PC-3 (cell line): ENCODE results near the gene ZNF98. TPM values are rescaled to one million over a fixed set of nuclear protein-coding genes. Genes with fewer than 3 reads are reported as not detected.

ENCODE experiments used
- ATAC-seq: fragments of 200-7000 bp; cut with Tn5 transposase; 2 replicates; pipeline ENCODE4 v1.9.1; 2020; ENCODE audit warnings: mild to moderate bottlenecking, moderate library complexity
- Bru-seq: library from RNA; stranded (reverse); fragments of 400-500 nt; gene quantifications from one replicate; lab custom pipeline; 2021; lab: Mats Ljungman, UMichigan
- BruChase-seq, 2 experiments: library from RNA; stranded (reverse); fragments of 400-500 nt; gene quantifications; one replicate each; lab custom pipeline; 2021; lab: Mats Ljungman, UMichigan
- BruUV-seq: library from RNA; stranded (reverse); fragments of 400-500 nt; replicated peaks from 2 replicates; lab custom pipeline; 2021; lab: Mats Ljungman, UMichigan
- CTCF ChIA-PET: fragments of 300-600 bp; sonication (Branson Sonifier 250); formaldehyde crosslinking; loops from one replicate; lab custom pipeline; 2022; ENCODE audit warnings: antibody characterized with exemption; lab: Charles Lee
- POLR2A ChIA-PET: fragments of 300-600 bp; sonication (Branson Sonifier 250); formaldehyde crosslinking; loops from one replicate; lab custom pipeline; 2022; ENCODE audit warnings: antibody characterized with exemption; ENCODE audit not compliant: unreplicated experiment; lab: Charles Lee
- DNase-seq: peaks from one replicate; pipeline ENCODE4 v3.0.0-alpha.2; 2015
- H2AFZ ChIP-seq: fragments of 300-600 bp; sonication (generic); 2 replicates; pipeline ENCODE4 v1.6.0; 2016; ENCODE audit warnings: antibody characterized with exemption, low read length
- H3F3A ChIP-seq: fragments of 300-600 bp; sonication (generic); one replicate; pipeline ENCODE4 v1.6.0; 2017; ENCODE audit warnings: antibody characterized with exemption, low read length, control low read depth, mild to moderate bottlenecking; ENCODE audit not compliant: unreplicated experiment
- H3K27ac ChIP-seq: fragments of 300-600 bp; sonication (generic); 2 replicates; pipeline ENCODE4 v1.5.1; 2016; ENCODE audit warnings: mild to moderate bottlenecking, low read length
- H3K27me3 ChIP-seq: fragments of 300-600 bp; sonication (generic); 2 replicates; pipeline ENCODE4 v1.6.1; 2016; ENCODE audit warnings: low read length, mixed read lengths
- H3K36me3 ChIP-seq: fragments of 300-600 bp; sonication (generic); 2 replicates; pipeline ENCODE4 v1.6.1; 2016; ENCODE audit warnings: low read depth, mixed run types, low read length, mixed read lengths
- H3K4me1 ChIP-seq: fragments of 300-600 bp; sonication (generic); 2 replicates; pipeline ENCODE4 v1.5.1; 2016; ENCODE audit warnings: low read length; ENCODE audit not compliant: insufficient read depth
- H3K4me2 ChIP-seq: fragments of 300-600 bp; sonication (generic); 2 replicates; pipeline ENCODE4 v1.6.0; 2016; ENCODE audit warnings: low read length
- H3K4me3 ChIP-seq: fragments of 300-600 bp; sonication (generic); 2 replicates; pipeline ENCODE4 v1.5.1; 2016; ENCODE audit warnings: mild to moderate bottlenecking, low read length, mixed read lengths
- H3K79me2 ChIP-seq: fragments of 300-600 bp; sonication (generic); 2 replicates; pipeline ENCODE4 v1.6.1; 2017; ENCODE audit warnings: low read length, mixed read lengths
- H3K9ac ChIP-seq: fragments of 300-600 bp; sonication (generic); 2 replicates; pipeline ENCODE4 v1.6.0; 2016; ENCODE audit warnings: mild to moderate bottlenecking, low read length
- H3K9me2 ChIP-seq: fragments of 300-600 bp; sonication (generic); replicated peaks from 2 replicates; pipeline ENCODE4 v1.6.1; 2016; ENCODE audit warnings: mixed run types, low read length, mixed read lengths
- H3K9me3 ChIP-seq: fragments of 300-600 bp; sonication (generic); 2 replicates; pipeline ENCODE4 v1.6.1; 2016; ENCODE audit warnings: low read length, mixed read lengths
- H4K20me1 ChIP-seq: fragments of 300-600 bp; sonication (generic); 2 replicates; pipeline ENCODE4 v1.6.1; 2016; ENCODE audit warnings: low read length, mixed read lengths
- EZH2 ChIP-seq: fragments of 300-600 bp; sonication (generic); IDR thresholded peaks from one replicate; pipeline ENCODE4 v1.6.1; 2017; ENCODE audit warnings: antibody characterized with exemption, mild to moderate bottlenecking, low read length; ENCODE audit not compliant: unreplicated experiment
- EZH2phosphoT487 ChIP-seq: fragments of 300-600 bp; sonication (generic); IDR thresholded peaks from 2 replicates; pipeline ENCODE4 v1.6.1; 2018; ENCODE audit warnings: mild to moderate bottlenecking, antibody characterized with exemption, low read length, borderline replicate concordance
- intact Hi-C: fragments of 100-400 bp; cut with micrococcal nuclease; formaldehyde crosslinking; loops from 2 replicates; pipeline ENCODE4 v1.9.0; 2023
- long read RNA-seq: library from polyadenylated mRNA; unstranded; transcript quantifications from one replicate; pipeline ENCODE4 v2.0.0, GENCODE V29; 2021; ENCODE audit not compliant: unreplicated experiment
- total RNA-seq: library from RNA; depleted of rRNA; stranded (reverse); fragments of >200 nt; gene quantifications from 2 replicates; pipeline ENCODE4 v1.2.3, GENCODE V29; 2014; rRNA removed
- TF ChIP-seq, protein P1 (sequence below): fragments of 300-600 bp; sonication (generic); conservative IDR thresholded peaks from 2 replicates; pipeline ENCODE4 v1.5.1; 2017; ENCODE audit warnings: antibody characterized with exemption, low read depth, mild to moderate bottlenecking, low read length

ZNF98 gene
- total RNA-seq (0.92 and 1.1 TPM in 2 replicates), Bru-seq, nascent RNA (not detected), BruChase-seq, experiment 1, labeled RNA remaining after a 6-hour chase (percentile 3 among the genes with signal in this experiment), BruChase-seq, experiment 2, labeled RNA remaining after a 2-hour chase (not detected)
- long read RNA-seq: 0 reads

DNA sequence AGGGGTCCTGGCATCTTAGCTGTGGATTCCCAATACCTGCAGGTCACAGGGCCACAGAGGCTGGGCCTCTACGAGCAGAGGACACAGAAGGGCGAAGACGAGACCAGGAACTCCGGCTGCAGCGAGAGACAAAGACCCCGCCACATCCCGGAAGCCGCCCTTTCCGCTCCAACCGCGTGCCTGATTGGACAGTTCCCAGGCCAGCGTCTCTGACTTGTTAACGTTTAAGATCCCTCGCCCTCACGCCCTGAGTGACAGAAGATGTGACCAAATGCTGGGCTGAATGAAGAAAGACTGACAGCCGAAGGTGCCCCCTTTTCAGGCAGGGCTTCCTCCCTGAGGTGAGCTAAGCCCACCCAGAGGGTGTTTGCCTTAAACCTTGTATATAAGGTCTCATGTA, at the start of gene ZNF98:
ZNF98 (minus strand) TSS at position 136 of the 400 bp plus-strand sequence; CDS start at position 14, 122 bp downstream.
- Histone ChIP-seq H2AFZ (no peak within 1 kb of the TSS), H4K20me1 (no peaks in the 10 kb centered on the region), H3K4me1 (no peaks in the 10 kb centered on the region), H3K9me3 (peaks cover 19% of the 10 kb centered on the region; the same call in 1 of the 2 replicates), H3K9me2 (no peaks in the 10 kb centered on the region), H3K9ac (no peak within 1 kb of the TSS), H3K27me3 (no peaks in the 10 kb centered on the region), H3F3A (no peaks in the 10 kb centered on the region), H3K36me3 (no peaks in the 10 kb centered on the region), H3K4me2 (no peak within 1 kb of the TSS), H3K27ac (no peak within 1 kb of the TSS), H3K4me3 (no peak within 1 kb of the TSS), H3K79me2 (no peaks in the 10 kb centered on the region)
- no TSS peak for BruUV-seq
- CTCF ChIA-PET: no interaction called here
- TF ChIP-seq EZH2 (no peak), EZH2phosphoT487 (no peak)
- TF ChIP-seq, protein P1, sequence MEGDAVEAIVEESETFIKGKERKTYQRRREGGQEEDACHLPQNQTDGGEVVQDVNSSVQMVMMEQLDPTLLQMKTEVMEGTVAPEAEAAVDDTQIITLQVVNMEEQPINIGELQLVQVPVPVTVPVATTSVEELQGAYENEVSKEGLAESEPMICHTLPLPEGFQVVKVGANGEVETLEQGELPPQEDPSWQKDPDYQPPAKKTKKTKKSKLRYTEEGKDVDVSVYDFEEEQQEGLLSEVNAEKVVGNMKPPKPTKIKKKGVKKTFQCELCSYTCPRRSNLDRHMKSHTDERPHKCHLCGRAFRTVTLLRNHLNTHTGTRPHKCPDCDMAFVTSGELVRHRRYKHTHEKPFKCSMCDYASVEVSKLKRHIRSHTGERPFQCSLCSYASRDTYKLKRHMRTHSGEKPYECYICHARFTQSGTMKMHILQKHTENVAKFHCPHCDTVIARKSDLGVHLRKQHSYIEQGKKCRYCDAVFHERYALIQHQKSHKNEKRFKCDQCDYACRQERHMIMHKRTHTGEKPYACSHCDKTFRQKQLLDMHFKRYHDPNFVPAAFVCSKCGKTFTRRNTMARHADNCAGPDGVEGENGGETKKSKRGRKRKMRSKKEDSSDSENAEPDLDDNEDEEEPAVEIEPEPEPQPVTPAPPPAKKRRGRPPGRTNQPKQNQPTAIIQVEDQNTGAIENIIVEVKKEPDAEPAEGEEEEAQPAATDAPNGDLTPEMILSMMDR: no peak
- POLR2A ChIA-PET: no interaction called here
- ATAC-seq (no peak), DNase-seq (no peak)
- intact Hi-C loops: no loop called here

DNA sequence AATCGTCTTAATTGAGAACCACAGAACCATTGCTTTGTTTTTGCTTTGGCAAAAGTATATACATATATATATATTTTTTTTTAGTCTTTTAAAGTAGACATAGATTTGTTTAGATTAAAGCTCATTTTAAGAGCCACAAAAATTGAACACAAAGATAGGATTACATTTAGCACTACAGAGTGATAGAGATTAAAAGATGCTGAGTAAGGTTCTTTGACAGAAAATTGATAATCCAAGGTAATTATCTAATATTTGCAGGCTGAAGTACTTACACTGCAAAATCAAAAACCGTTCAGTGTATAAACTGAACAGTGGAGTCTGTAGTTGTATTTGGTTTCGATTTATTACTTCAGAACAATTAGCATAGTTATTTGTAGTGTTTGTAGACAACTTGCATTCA, 24.5 kb upstream of the ZNF98 start:
- DNase-seq: no peak
- Histone ChIP-seq H3K4me2 (no peak overlapping the region), H3K4me3 (no peak overlapping the region), H3K27ac (no peak overlapping the region), H3K36me3 (no peaks in the 10 kb centered on the region), H3K9me2 (no peaks in the 10 kb centered on the region), H3K9me3 (peaks cover 28% of the 10 kb centered on the region), H3K9ac (no peak overlapping the region), H3K4me1 (no peaks in the 10 kb centered on the region), H4K20me1 (no peaks in the 10 kb centered on the region), H2AFZ (no peak overlapping the region), H3K27me3 (no peaks in the 10 kb centered on the region), H3K79me2 (no peaks in the 10 kb centered on the region), H3F3A (no peaks in the 10 kb centered on the region)
- CTCF ChIA-PET: no interaction called here
- ATAC-seq: no peak
- no TSS peak for BruUV-seq
- POLR2A ChIA-PET: no interaction called here
- intact Hi-C loops: no loop called here
- no peak for TF ChIP-seq EZH2
- no peak for TF ChIP-seq EZH2phosphoT487
- TF ChIP-seq, protein P1: no peak

DNA sequence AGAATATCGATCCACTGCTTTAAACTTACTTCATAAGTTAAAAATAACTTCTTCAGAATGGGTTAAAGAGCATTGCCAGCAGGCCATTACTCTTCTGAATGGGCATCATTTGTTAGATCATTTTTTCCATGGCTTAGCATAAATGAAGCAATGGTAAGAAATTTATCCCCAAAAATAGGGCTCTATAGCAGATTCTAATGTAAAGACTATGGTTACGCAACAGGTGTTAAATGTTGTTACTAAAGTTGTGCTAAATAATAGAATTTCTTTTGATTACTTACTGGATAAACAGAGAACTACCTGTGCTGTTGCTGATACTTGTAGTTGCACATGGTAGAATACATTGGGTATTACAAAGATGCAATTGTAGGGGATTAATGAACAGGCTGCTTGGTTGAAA, 15.9 kb upstream of the ZNF98 start:
- no peaks in the 10 kb centered on the region for H3K27me3 ChIP-seq
- peaks cover 15% of the 10 kb centered on the region for H3K9me3 ChIP-seq
- H3K79me2 ChIP-seq: no peaks in the 10 kb centered on the region
- ATAC-seq (no peak), DNase-seq (no peak)
- TF ChIP-seq EZH2: no peak
- TF ChIP-seq, protein P1: no peak
- TF ChIP-seq EZH2phosphoT487: no peak
- ChIA-PET POLR2A (no interaction called here), CTCF (no interaction called here)
- H3F3A ChIP-seq: no peaks in the 10 kb centered on the region
- H3K4me3 ChIP-seq: no peak overlapping the region
- H3K9ac ChIP-seq: no peak overlapping the region
- H3K27ac ChIP-seq: no peak overlapping the region
- H3K4me1 ChIP-seq: no peaks in the 10 kb centered on the region
- intact Hi-C loops: no loop called here
- no peak overlapping the region for H2AFZ ChIP-seq
- BruUV-seq: no TSS peak
- H4K20me1 ChIP-seq: no peaks in the 10 kb centered on the region
- no peaks in the 10 kb centered on the region for H3K9me2 ChIP-seq
- H3K4me2 ChIP-seq: no peak overlapping the region
- no peaks in the 10 kb centered on the region for H3K36me3 ChIP-seq
